Activated CD8-positive, alpha-beta memory T cell treated with anti-CD3 and anti-CD28 coated beads, Interleukin-2, amount 10 ng/mL, durations not matched to agents 7 days and 5 days (primary cell): Measurements from ENCODE around the gene AFAP1L1. TPM values are rescaled to one million over a fixed set of nuclear protein-coding genes. Genes with fewer than 3 reads are reported as not detected.
A peak's percentile ranks its signal among the peaks of the same experiment; 100 is the strongest.

Experiments used
- ATAC-seq: fragments of 150-1000 bp; cut with Tn5 transposase; one replicate; pipeline ENCODE4 v1.10.0; 2021; ENCODE audit warnings: moderate library complexity
- CTCF ChIA-PET: fragments of 350-600 bp; sonication (Branson Sonifier 250); formaldehyde crosslinking; loops from one replicate; lab custom pipeline; 2021; ENCODE audit warnings: antibody characterized with exemption; lab: Charles Lee
- DNase-seq: peaks from one replicate; pipeline ENCODE4 v3.0.0-alpha.2; 2020
- H3K27ac Mint-ChIP-seq: one replicate; pipeline ENCODE4 v1.8.0; 2021; ENCODE audit warnings: mild to moderate bottlenecking, mixed read lengths
- H3K27me3 Mint-ChIP-seq: one replicate; pipeline ENCODE4 v1.8.0; 2021; ENCODE audit warnings: mixed read lengths
- H3K36me3 Mint-ChIP-seq: one replicate; pipeline ENCODE4 v1.8.0; 2021; ENCODE audit warnings: mild to moderate bottlenecking, mixed read lengths
- H3K4me1 Mint-ChIP-seq: one replicate; pipeline ENCODE4 v1.8.0; 2021; ENCODE audit warnings: mixed read lengths
- H3K4me3 Mint-ChIP-seq: one replicate; pipeline ENCODE4 v1.8.0; 2021; ENCODE audit warnings: mild to moderate bottlenecking, moderate library complexity, mixed read lengths
- H3K9me3 Mint-ChIP-seq: one replicate; pipeline ENCODE4 v1.8.0; 2022; ENCODE audit warnings: low read depth, mixed read lengths
- total RNA-seq, 2 experiments: library from RNA; stranded (reverse); gene quantifications; one replicate each; pipeline ENCODE4 v1.2.3, GENCODE V29; 2021

Gene AFAP1L1
- total RNA-seq, 2 experiments from 2014 or later = not detected

- no peak for ATAC-seq
- Mint-ChIP-seq H3K4me1 (no peaks in the 10 kb centered on the region), H3K36me3 (no peaks in the 10 kb centered on the region), H3K27me3 (no peaks in the 10 kb centered on the region), H3K27ac (no peak overlapping the region), H3K9me3 (no peaks in the 10 kb centered on the region), H3K4me3 (no peak overlapping the region)
- DNase-seq = no peak
- CTCF ChIA-PET = interaction anchor here (0.8 to 1.7 kb wide), 7 partner anchors 8 to 63 kb away, joined by 3 to 6 read pairs (median 3); no protein-coding TSS in a partner anchor
These were observed 108.2 kb downstream of the AFAP1L1 start for GRCh38 chr5:149379818-149380374.

GRCh38 chr5:149380466-149381121, 108.9 kb downstream of the AFAP1L1 start:
- no peaks in the 10 kb centered on the region for H3K36me3 Mint-ChIP-seq
- H3K9me3 Mint-ChIP-seq = no peaks in the 10 kb centered on the region
- no peak overlapping the region for H3K27ac Mint-ChIP-seq
- no peak for ATAC-seq
- no peak for DNase-seq
- no peaks in the 10 kb centered on the region for H3K4me1 Mint-ChIP-seq
- no peaks in the 10 kb centered on the region for H3K27me3 Mint-ChIP-seq
- CTCF ChIA-PET = interaction anchor here (0.7 to 3.0 kb wide), 17 partner anchors 9 to 185 kb away, joined by 3 to 30 read pairs (median 4); no protein-coding TSS in a partner anchor
- no peak overlapping the region for H3K4me3 Mint-ChIP-seq

DNA sequence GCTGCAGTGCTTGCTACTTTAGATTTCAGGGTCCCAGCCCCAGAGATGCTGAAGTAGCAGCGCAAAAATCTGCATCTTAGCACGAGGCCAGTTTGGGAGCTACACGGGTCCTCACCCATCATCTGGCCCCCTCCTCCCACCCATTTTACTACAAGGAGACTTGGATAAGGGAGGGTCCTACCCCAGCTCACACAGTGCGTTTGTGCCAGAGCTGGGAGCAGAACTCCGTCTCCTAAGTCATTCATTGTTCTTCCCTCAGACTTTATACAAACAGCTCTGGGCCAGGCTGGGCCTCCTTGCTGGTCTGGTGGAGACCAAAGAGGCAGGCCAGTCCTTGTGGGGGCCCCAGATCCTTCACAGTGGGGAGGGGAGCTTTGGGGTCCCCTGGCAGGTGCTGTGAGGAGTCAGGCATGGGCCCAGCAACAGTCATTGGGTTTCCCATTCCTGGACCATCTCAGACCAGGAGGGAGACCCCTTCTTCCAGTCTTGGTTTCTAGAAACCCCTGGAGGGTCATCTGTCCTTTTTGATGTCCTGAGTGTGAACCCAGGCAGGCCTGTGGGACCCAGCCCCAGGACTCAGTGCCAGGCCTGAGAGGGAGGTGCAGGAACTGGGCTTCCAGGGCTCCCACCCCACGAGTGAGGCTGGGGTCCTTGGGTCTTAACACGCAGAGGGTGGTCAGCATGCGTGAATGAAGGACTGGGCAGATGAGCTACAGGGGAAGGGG, 109.8 kb downstream of the AFAP1L1 start:
- Mint-ChIP-seq H3K9me3 (no peaks in the 10 kb centered on the region), H3K27me3 (no peaks in the 10 kb centered on the region), H3K4me1 (no peaks in the 10 kb centered on the region), H3K36me3 (no peaks in the 10 kb centered on the region), H3K27ac (no peak overlapping the region), H3K4me3 (no peak overlapping the region)
- CTCF ChIA-PET = interaction anchor here (0.7 to 3.0 kb wide), 16 partner anchors 9 to 184 kb away, joined by 3 to 30 read pairs (median 4); partner anchors contain the start of gene CSNK1A1
- DNase-seq = no peak
- ATAC-seq = peak; percentile 37

DNA sequence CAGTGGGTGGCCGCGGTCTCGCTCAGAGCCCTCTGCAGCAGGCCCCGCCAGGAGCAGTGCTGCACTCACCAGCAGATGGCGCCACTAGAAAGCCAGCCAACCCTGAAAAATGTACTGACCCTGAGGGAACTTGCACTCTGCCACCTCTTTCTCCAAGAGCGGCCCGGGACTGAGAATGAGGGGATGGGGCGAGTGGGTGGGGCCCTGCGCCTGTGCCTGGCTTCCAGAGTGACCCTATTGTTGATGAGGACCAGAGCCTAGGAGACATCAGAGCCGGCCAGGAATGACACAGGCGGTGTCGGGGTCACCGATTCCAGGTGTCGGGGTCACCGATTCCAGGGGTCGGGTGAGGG, 110.3 kb downstream of the AFAP1L1 start:
- Mint-ChIP-seq H3K4me3 (no peak overlapping the region), H3K27me3 (no peaks in the 10 kb centered on the region), H3K9me3 (no peaks in the 10 kb centered on the region), H3K4me1 (no peaks in the 10 kb centered on the region), H3K27ac (no peak overlapping the region), H3K36me3 (no peaks in the 10 kb centered on the region)
- DNase-seq (peak; percentile 77), ATAC-seq (peak; percentile 86)
- CTCF ChIA-PET = interaction anchor here (0.8 to 3.0 kb wide), 16 partner anchors 10 to 184 kb away, joined by 3 to 30 read pairs (median 4); partner anchors contain the start of genes CSNK1A1 and PCYOX1L

DNA sequence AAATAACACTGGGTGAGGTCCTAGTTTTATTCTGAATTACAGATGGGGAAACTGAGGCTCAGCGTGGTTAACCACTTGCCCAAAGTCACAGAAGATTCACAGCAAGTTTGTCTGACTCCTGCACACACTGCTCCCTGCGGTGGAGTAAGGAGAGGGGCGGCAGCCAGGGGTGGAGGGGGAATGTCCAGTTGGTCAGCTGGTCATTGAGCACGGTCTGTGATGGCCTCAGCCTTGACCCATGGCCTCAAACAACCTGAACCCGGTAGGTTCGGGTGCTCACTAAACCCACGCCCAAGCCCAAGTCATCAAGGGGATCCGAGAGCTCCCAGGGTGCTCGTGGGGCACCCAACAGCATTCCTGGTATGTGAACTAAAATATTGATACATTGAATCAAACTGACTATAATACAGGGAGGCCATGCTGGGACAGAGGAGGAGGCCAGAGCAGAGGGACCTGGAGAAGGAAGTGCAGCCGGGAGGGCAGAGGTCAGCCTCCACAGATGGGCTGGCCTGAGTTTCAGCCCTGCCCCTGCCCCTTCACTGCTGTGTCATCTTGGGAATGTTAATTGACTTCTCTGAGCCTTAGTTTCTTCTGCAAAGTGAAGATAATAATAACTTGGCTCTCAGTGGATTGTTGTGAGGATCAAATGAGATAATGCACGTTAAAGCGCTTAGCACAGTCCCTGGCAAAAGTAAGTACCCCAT, 111.0 kb downstream of the AFAP1L1 start:
- DNase-seq = no peak
- no peak for ATAC-seq
- no peaks in the 10 kb centered on the region for H3K27me3 Mint-ChIP-seq
- H3K4me3 Mint-ChIP-seq = no peak overlapping the region
- CTCF ChIA-PET = interaction anchor here (0.7 to 3.0 kb wide), 10 partner anchors 10 to 183 kb away, joined by 3 to 30 read pairs (median 8); partner anchors contain the start of genes CSNK1A1 and PCYOX1L
- no peaks in the 10 kb centered on the region for H3K4me1 Mint-ChIP-seq
- no peaks in the 10 kb centered on the region for H3K9me3 Mint-ChIP-seq
- no peaks in the 10 kb centered on the region for H3K36me3 Mint-ChIP-seq
- no peak overlapping the region for H3K27ac Mint-ChIP-seq

DNA sequence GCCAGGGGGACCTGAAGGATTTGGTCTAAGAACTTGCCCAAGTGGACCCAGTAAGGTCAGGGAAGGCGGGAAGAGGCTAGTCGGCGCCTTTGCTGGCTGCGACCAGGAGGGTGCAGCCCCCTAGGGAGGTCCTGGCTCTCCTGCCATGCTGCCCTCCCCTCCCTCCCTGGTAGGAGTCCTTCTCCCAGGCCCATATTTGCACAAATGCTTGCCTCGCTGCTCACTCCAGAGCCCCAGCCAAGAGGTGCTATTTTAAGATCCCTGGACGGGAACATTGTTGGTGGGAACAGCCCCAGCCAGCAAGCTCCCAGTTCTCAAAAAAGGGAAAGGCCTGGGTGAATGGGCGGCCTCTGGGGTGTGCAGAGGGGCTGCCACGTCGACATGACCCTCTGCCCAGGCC, 111.7 kb downstream of the AFAP1L1 start:
- Mint-ChIP-seq H3K9me3 (no peaks in the 10 kb centered on the region), H3K27ac (no peak overlapping the region), H3K4me1 (no peaks in the 10 kb centered on the region), H3K36me3 (no peaks in the 10 kb centered on the region), H3K4me3 (no peak overlapping the region), H3K27me3 (peaks cover 6% of the 10 kb centered on the region)
- DNase-seq (no peak), ATAC-seq (no peak)
- CTCF ChIA-PET = interaction anchor here (1.0 to 3.0 kb wide), 4 partner anchors 10 to 182 kb away, joined by 3 to 30 read pairs (median 16); no protein-coding TSS in a partner anchor

- Mint-ChIP-seq H3K27ac (no peak overlapping the region), H3K4me1 (no peaks in the 10 kb centered on the region), H3K27me3 (peaks cover 12% of the 10 kb centered on the region), H3K9me3 (no peaks in the 10 kb centered on the region), H3K36me3 (no peaks in the 10 kb centered on the region), H3K4me3 (no peak overlapping the region)
- DNase-seq (no peak), ATAC-seq (no peak)
- CTCF ChIA-PET = interaction anchor here (0.8 to 3.2 kb wide), 5 partner anchors 15 to 178 kb away, joined by 3 to 14 read pairs (median 7); no protein-coding TSS in a partner anchor
These were observed 114.5 kb downstream of the AFAP1L1 start for GRCh38 chr5:149386166-149386565.

GRCh38 chr5:149387081-149387631, 115.5 kb downstream of the AFAP1L1 start:
- Mint-ChIP-seq H3K36me3 (no peaks in the 10 kb centered on the region), H3K4me1 (no peaks in the 10 kb centered on the region), H3K9me3 (no peaks in the 10 kb centered on the region), H3K27ac (no peak overlapping the region), H3K27me3 (peaks cover 12% of the 10 kb centered on the region), H3K4me3 (no peak overlapping the region)
- CTCF ChIA-PET = interaction anchor here (0.8 to 3.2 kb wide), 5 partner anchors 16 to 178 kb away, joined by 3 to 14 read pairs (median 7); no protein-coding TSS in a partner anchor
- ATAC-seq = no peak
- no peak for DNase-seq

DNA sequence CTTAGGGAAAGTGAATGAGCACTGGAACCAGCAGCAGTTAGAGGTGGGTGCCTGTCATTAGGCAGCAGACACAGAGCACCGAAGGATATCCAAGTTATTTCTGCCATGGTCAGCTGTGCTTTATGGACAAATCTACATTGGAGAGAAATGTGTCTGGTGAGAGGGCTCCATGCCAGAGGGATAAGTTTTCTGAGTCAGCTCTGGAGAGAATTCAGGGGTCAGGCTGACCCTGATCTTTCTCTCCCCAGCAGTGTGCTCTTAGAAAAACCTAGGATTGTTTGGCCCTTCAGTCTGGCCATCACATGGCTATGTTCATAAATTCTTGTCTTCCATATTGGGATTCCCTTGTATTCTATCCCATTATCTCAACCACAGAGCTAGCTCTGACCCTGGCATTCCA, 116.3 kb downstream of the AFAP1L1 start:
- Mint-ChIP-seq H3K9me3 (no peaks in the 10 kb centered on the region), H3K4me3 (no peak overlapping the region), H3K36me3 (no peaks in the 10 kb centered on the region), H3K27me3 (peaks cover 12% of the 10 kb centered on the region), H3K27ac (no peak overlapping the region), H3K4me1 (peaks cover 3% of the 10 kb centered on the region)
- DNase-seq (no peak), ATAC-seq (no peak)
- CTCF ChIA-PET = interaction anchor here (1.1 to 2.8 kb wide), 3 partner anchors 17 to 177 kb away, joined by 3 to 14 read pairs (median 7); no protein-coding TSS in a partner anchor

DNA sequence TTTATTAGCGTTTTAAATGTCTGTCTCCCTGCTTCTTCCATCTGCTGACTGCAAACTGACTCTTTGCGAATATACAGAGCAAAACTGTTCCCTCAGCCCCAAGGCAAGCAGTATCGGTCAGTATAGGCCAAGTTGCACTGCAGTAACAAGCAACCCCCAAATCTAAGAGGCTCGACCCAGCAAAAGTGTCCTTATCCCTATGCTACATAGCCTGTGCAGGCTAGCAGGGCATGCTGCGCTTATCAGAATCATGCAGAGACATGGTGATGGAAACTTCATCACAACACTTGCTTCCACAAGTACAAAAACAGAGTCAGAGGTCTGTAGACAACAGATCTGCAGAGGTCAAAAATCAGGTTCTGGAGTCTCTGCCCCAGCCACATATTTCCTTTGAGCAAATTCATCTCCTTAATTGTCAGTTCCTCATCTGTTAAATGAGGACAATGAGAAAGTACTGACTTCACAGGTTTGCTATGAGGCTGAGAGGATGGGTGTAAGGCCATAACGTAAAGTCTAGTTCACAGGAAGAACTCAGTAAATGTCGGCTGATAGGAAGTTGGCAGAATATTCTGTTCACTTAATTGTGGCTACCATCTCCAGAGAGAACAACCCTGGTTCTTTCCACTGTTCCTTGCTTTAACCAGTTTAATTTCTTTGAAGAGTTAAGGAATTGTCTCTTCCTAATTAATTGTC, 117.0 kb downstream of the AFAP1L1 start:
- H3K4me1 Mint-ChIP-seq = peaks cover 3% of the 10 kb centered on the region
- H3K4me3 Mint-ChIP-seq = no peak overlapping the region
- no peaks in the 10 kb centered on the region for H3K36me3 Mint-ChIP-seq
- peaks cover 12% of the 10 kb centered on the region for H3K27me3 Mint-ChIP-seq
- H3K9me3 Mint-ChIP-seq = no peaks in the 10 kb centered on the region
- CTCF ChIA-PET = interaction anchor here (0.6 to 1.4 kb wide), 2 partner anchors 21 to 952 kb away, joined by 3 to 4 read pairs; no protein-coding TSS in a partner anchor
- DNase-seq (no peak), ATAC-seq (no peak)
- no peak overlapping the region for H3K27ac Mint-ChIP-seq

DNA sequence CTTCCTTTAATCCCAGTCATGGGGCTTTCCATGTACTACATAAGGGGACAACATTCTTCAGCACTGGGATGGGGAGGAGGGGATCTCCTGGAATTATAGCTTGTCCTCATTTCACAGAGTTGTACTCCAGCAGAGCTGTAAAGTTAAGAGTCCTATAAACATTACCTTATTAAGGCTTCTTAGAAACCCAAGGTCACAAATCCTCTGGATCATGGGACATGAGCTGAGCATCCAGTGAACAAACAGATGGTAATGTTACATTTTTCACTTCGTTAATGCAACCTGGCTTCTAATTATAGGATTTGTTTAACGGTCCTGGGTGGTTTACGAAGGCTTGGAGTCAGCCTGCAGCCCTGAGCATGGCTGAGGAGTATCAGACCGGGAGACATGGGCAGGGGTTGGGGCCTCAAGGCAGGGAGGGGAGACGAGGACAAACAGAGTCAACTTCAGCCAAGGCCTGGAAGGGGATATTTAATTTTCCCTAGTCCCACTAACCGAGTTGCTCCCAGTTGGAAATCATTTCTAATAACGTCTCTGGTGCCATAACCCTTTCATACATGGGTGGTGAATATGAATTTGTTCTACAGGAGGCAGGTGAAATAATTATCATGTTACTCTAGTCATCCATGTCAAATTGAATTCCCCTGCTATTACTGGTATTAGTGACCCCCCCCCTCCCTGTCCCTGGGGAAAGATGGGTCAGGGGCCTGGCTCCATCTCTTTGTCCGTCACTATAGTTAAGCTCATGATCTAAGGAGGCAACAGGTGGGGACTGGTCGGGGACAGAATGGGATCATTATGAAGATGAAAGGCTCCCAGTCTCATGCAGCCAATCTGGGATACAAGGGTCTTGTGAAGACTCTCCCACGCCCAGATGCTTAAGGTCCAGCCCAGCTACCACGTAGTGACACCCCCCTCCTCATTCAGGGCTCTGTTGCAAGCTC, 118.2 kb downstream of the AFAP1L1 start:
- peaks cover 3% of the 10 kb centered on the region for H3K4me1 Mint-ChIP-seq
- CTCF ChIA-PET = interaction anchor here (0.6 to 1.4 kb wide), 4 partner anchors 9 to 22 kb away, joined by 3 to 4 read pairs (median 3); no protein-coding TSS in a partner anchor
- DNase-seq (no peak), ATAC-seq (no peak)
- H3K9me3 Mint-ChIP-seq = no peaks in the 10 kb centered on the region
- no peak overlapping the region for H3K4me3 Mint-ChIP-seq
- no peak overlapping the region for H3K27ac Mint-ChIP-seq
- peaks cover 12% of the 10 kb centered on the region for H3K27me3 Mint-ChIP-seq
- no peaks in the 10 kb centered on the region for H3K36me3 Mint-ChIP-seq
